AG10803 (cell line): Measurements from ENCODE around the gene PRORP.

Experiments used
- DNase-seq: peaks from one replicate; pipeline ENCODE4 v3.0.0; 2010; ENCODE audit warnings: low read depth
- H3K4me3 ChIP-seq: 2 replicates; pipeline ENCODE4 v1.5.1; 2011; ENCODE audit warnings: mild to moderate bottlenecking, low read length, control low read depth
- TF ChIP-seq, protein P1 (sequence below): conservative IDR thresholded peaks from 2 replicates; pipeline ENCODE4 v1.5.1; 2011; ENCODE audit warnings: mild to moderate bottlenecking, low read length, control low read depth, inconsistent platforms

The PRORP gene

GRCh38 chr14:35121887-35122695, at the start of gene PRORP, which contains the start of gene PPP2R3C:
Gene PRORP (plus strand): TSS chr14:35122552. CDS start chr14:35123246, 694 bp downstream.
Gene PPP2R3C (minus strand): TSS chr14:35121990. CDS start chr14:35121959, 31 bp downstream.
- TF ChIP-seq, protein P1, sequence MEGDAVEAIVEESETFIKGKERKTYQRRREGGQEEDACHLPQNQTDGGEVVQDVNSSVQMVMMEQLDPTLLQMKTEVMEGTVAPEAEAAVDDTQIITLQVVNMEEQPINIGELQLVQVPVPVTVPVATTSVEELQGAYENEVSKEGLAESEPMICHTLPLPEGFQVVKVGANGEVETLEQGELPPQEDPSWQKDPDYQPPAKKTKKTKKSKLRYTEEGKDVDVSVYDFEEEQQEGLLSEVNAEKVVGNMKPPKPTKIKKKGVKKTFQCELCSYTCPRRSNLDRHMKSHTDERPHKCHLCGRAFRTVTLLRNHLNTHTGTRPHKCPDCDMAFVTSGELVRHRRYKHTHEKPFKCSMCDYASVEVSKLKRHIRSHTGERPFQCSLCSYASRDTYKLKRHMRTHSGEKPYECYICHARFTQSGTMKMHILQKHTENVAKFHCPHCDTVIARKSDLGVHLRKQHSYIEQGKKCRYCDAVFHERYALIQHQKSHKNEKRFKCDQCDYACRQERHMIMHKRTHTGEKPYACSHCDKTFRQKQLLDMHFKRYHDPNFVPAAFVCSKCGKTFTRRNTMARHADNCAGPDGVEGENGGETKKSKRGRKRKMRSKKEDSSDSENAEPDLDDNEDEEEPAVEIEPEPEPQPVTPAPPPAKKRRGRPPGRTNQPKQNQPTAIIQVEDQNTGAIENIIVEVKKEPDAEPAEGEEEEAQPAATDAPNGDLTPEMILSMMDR, result no peak
- DNase-seq, result peak; percentile 91
- H3K4me3 ChIP-seq, result peak within 1 kb of the TSS; percentile 99

DNA sequence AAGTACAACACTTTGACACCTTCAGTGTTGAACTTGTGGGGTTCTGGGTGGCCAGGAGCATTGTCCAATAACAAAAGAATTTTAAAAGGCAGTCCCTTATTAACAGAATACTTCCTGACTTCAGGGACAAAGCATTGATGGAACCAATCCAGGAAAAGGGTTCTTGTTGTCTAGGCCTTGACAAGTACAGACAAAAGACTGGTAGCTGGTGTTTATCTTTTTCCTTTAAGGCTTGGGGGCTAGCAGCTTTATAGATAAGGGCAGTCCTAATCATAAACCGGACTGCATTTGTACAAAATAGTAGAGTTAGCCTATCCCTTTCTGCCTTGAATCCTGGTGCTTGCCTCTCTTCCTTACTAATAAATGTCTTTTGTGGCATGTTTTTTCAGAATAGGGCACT, 48.9 kb upstream of the PRORP start:
- TF ChIP-seq, protein P1, result no peak
- H3K4me3 ChIP-seq, result no peak overlapping the region
- DNase-seq, result no peak

DNA sequence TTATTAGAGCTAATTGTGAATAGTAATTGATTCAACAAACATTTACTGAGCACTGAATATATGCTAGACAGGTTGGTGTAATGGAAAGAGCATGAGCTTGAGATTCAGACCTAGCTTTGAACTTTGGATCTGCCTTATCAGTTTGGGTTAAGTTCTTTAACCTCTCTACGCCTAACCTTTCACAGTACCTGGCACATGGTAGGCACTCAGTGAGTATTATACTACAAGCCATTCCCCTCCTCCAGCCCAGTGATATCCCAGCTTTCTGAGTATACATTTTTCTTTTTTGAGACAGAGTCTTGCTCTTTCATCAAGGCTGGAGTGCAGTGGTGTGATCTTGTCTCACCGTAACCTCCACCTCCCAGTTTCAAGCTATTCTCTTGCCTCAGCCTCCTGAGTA, 44.3 kb upstream of the PRORP start:
- TF ChIP-seq, protein P1, result no peak
- H3K4me3 ChIP-seq, result no peak overlapping the region
- no peak for DNase-seq

GRCh38 chr14:35079742-35080141, 42.6 kb upstream of the PRORP start:
- TF ChIP-seq, protein P1, result no peak
- H3K4me3 ChIP-seq, result no peak overlapping the region

GRCh38 chr14:35083530-35084150, 38.7 kb upstream of the PRORP start:
- no peak overlapping the region for H3K4me3 ChIP-seq
- DNase-seq, result no peak
- TF ChIP-seq, protein P1, result no peak

More at GRCh38 chr14:35079742-35080141, 42.6 kb upstream of the PRORP start:
- no peak for DNase-seq

DNA sequence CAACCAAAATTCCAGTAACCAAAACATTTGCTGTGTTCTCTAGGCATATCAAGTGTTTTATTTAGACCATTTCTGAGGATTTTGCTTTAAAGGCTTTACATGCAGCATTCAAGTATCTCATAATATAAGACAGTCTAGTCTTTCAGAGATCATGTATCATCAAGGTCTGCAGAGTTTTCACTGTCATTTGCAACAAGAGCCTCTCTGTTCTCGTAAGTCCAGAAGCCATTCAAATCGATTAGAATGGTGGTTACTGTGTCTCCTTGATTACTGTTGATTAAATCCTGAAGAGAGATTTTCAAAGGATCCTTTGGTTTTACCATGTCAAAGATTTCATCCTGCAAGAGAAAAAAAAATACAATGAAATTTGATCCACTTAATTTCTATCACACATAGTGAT, 36.9 kb upstream of the PRORP start:
- TF ChIP-seq, protein P1, result no peak
- no peak for DNase-seq
- H3K4me3 ChIP-seq, result no peak overlapping the region
